H7 (cell line): Measurements from ENCODE around the gene LRRC55. TPM values are rescaled to one million over a fixed set of nuclear protein-coding genes. Genes with fewer than 3 reads are reported as not detected.

Experiments
- DNase-seq: peaks from one replicate; pipeline ENCODE4 v3.0.0; 2012
- H3K27me3 ChIP-seq: 2 replicates; pipeline ENCODE4 v1.6.0; 2011; ENCODE audit warnings: mild to moderate bottlenecking, low read length; ENCODE audit not compliant: control insufficient read depth, insufficient read depth
- H3K36me3 ChIP-seq: replicated peaks from 2 replicates; pipeline ENCODE4 v1.5.1; 2011; ENCODE audit warnings: low read length; ENCODE audit not compliant: control insufficient read depth, insufficient read depth
- H3K4me3 ChIP-seq: 2 replicates; pipeline ENCODE4 v1.5.1; 2011; ENCODE audit warnings: low read depth, mild to moderate bottlenecking, control low read depth, low read length, moderate library complexity; ENCODE audit not compliant: insufficient read depth
- total RNA-seq: library from RNA; depleted of rRNA; stranded (reverse); fragments of >200 nt; shearing (Covaris generic); gene quantifications from 2 replicates; pipeline ENCODE4 v1.2.3, GENCODE V29; 2014; rRNA removed

LRRC55 gene, protein sequence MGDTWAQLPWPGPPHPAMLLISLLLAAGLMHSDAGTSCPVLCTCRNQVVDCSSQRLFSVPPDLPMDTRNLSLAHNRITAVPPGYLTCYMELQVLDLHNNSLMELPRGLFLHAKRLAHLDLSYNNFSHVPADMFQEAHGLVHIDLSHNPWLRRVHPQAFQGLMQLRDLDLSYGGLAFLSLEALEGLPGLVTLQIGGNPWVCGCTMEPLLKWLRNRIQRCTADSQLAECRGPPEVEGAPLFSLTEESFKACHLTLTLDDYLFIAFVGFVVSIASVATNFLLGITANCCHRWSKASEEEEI
- 0.04 and 0.10 TPM in 2 replicates for total RNA-seq

DNA sequence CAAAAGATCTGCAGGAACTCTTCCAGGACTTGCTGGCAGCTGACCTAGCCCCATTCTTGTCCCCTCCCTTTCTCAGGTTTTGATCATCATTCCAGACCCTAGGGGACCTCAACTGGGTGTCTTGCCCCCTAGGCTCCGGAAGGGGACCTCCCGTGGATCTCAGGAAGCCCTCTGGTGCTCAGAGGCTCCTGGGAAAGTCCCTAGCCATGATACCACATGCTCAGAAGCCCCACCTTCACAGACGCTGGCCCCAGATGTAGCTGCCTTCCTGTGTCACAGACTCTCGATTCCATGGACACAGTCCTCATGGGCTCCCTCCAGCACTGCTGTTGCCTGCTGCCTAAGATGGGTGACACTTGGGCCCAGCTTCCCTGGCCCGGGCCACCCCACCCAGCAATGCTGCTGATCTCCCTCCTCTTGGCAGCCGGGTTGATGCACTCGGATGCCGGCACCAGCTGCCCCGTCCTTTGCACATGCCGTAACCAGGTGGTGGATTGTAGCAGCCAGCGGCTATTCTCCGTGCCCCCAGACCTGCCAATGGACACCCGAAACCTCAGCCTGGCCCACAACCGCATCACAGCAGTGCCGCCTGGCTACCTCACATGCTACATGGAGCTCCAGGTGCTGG is at the start of gene LRRC55:
LRRC55 (plus strand) TSS at position 276 of the 628 bp plus-strand sequence; CDS start at position 346, 70 bp downstream.
- Histone ChIP-seq H3K4me3 (no peak within 1 kb of the TSS; the same call in 1 of the 2 replicates), H3K27me3 (peaks cover 27% of the 10 kb centered on the region), H3K36me3 (no peaks in the 10 kb centered on the region)
- no peak for DNase-seq

DNA sequence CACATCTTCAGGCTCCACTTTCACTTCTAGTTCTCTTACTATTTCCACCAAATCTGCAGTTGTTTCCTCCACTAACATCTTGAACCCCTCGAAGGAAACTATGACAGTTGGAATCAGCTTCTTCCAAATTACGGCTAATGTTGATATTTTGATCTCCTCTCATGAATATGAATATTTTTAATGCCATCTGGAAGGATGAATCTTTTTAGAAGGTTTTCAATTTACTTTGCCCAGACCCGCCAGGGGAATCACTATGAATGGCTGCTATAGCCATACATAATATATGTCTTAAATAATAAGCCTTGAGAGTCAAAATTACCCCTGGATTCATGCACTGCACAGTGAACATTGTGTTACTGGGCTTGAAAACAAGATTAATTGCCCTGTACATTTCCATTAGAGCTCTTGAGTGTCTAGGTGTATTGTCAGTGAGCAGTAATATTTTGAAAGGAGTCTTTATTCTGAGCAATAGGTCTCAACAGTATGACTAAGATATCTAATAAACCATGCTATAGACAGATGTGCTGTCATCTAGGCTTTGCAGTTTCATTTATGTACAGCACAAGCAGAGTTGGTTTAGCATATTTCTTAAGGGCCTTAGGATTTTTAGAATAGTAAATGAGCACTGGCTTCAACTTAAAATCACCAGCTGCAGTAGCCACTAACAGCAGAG is 48.3 kb upstream of the LRRC55 start:
- H3K4me3 ChIP-seq, result no peak overlapping the region
- no peak for DNase-seq
- H3K27me3 ChIP-seq, result no peaks in the 10 kb centered on the region
- H3K36me3 ChIP-seq, result no peaks in the 10 kb centered on the region

DNA sequence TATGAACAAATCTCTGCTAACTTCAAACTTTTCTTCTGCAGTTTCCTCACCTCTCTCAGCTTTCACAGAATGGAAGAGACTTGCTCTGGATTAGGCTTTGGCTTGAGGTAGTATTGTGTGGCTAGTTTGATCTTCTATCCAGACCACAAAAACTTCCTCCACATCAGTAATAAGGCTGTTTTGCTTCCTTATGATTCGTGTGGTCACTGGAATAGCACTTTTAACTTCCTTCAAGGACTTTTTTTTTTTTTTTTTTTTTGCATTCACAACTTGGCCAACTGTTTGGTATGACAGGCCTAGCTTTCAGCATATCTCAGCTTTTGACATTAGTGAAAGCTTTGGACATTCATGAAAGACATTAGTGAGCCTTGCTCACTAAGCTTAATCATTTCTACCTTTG is 47.5 kb upstream of the LRRC55 start:
- no peaks in the 10 kb centered on the region for H3K27me3 ChIP-seq
- no peaks in the 10 kb centered on the region for H3K36me3 ChIP-seq
- H3K4me3 ChIP-seq, result no peak overlapping the region
- DNase-seq, result no peak

DNA sequence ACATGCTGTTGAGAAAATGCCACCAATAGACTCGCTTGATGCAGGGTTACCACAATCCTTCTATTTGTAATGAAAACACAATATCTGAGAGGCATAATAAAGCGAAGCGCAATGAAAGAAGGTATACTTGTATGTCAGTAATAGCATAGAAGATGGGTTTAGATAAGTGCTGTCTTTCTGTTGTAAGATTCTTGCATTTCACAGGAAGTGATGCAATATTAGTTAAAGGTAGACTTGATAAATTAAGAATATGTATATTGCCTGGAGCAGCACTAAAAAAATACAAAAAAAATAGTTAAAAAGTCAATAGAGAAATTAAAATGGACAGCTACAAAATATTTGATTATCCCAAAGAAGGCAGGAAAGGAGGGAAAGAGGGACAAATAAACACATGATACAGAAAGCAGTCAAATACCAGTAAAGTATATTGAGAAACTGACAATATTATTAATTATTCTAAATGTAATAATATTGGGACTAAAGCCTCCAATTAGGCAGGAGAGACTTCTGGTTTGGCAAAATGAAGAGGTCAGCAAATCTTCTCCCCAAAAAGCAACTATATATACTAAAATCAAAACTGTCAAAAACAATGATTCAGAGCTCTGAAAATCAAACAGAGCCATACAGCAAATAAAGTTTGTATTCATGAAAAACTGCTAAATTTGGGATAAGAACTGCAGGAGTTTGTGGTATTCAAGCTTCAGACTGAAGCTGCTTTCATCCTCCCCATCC is 46.6 kb upstream of the LRRC55 start:
- Histone ChIP-seq H3K36me3 (no peaks in the 10 kb centered on the region), H3K27me3 (no peaks in the 10 kb centered on the region), H3K4me3 (no peak overlapping the region)
- no peak for DNase-seq

DNA sequence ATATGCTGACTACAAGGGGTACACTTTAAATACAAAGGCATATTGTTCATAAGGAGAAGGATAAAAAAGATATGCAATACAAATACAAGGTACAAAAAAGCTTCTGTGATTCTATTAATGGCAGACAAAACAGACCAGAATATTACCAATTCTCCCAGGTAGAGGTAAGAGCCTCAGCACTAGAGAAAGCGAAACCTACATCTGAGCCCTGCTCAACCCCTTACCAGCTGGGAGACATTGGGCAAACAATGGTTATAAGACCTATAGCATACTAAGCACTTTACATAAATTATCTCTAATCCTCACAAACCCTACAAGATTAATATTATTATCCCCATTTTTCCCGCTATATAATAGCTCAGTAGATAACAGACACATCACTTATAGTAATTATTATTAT is 41.2 kb upstream of the LRRC55 start:
- DNase-seq, result no peak
- H3K36me3 ChIP-seq, result no peaks in the 10 kb centered on the region
- H3K27me3 ChIP-seq, result no peaks in the 10 kb centered on the region
- H3K4me3 ChIP-seq, result no peak overlapping the region

DNA sequence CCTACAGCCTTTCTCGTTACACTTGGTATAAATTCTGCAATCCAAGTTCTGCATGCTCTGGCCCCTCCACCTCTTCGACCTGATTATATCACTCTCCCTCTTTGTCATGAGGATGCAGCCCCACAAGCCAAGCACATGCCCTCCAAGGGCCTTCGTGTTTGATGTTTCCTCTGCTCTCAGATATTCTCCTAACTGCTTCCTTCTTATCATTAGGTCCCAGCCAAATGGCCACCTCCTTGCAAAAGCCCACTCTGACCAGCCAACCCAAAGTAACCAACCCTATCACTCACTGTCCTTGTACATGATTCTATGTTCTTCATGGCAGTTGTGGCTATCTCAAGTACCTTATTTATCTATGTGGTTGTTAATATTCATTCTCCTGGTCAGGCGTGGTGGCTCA is 38.3 kb upstream of the LRRC55 start:
- no peak overlapping the region for H3K4me3 ChIP-seq
- H3K27me3 ChIP-seq, result no peaks in the 10 kb centered on the region
- no peak for DNase-seq
- H3K36me3 ChIP-seq, result no peaks in the 10 kb centered on the region

DNA sequence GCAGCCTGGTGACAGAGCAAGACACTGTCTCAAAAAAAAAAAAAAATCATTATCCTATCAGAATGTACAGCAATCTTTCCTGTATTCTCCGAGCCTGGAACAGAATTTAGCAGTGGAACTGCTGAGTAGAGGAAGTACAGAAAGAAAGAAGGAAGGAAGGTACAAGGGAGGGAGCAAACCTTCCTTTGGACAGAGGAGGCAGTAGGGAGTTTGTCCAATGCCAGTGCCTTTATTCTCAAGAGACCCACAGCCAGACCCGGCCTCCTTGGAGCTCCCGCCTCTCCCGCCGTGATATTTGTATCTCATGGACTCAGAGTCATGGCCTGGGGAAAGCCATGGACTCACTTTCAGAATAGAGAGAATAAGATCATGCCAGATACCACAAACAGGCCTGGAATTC is 37.7 kb upstream of the LRRC55 start:
- DNase-seq, result no peak
- no peaks in the 10 kb centered on the region for H3K27me3 ChIP-seq
- no peaks in the 10 kb centered on the region for H3K36me3 ChIP-seq
- no peak overlapping the region for H3K4me3 ChIP-seq

DNA sequence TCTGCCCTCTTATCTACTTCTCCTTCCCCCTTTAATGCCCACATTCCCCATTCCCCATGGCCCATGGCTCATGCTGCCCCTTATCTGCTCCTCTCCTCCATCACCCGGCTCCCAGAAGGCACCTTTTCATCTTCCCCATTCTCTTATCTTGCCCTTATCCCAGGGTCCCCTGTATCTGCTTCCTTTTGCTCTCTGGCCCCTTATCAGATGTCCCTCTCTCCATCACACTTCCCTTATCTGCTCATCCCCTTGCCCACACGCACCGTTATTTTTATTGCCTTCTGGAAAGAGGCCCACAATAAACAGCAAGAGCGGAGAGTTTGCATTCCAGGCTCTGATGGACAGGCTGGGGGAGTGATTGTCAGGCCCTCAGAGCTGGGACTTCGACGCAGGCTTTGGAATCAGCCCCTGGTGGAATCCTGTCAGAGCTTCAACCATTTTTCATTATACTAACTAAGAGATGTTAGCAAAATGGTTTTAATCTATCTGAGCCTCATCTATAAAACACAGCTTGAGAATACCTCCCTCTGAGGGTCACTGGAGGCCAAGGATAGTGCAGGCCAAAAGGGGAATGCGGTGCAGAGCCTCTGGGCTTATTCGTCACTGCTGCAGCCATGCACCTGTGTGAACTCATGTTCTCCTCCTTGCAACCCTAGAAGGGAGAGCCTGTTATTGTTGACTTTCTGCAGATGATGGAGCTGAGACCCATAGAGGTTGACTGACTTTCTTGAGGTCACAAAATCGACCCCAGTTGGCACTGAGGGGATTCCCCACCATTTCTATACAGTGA is 37.0 kb upstream of the LRRC55 start:
- DNase-seq, result no peak
- no peaks in the 10 kb centered on the region for H3K36me3 ChIP-seq
- H3K27me3 ChIP-seq, result no peaks in the 10 kb centered on the region
- H3K4me3 ChIP-seq, result no peak overlapping the region

DNA sequence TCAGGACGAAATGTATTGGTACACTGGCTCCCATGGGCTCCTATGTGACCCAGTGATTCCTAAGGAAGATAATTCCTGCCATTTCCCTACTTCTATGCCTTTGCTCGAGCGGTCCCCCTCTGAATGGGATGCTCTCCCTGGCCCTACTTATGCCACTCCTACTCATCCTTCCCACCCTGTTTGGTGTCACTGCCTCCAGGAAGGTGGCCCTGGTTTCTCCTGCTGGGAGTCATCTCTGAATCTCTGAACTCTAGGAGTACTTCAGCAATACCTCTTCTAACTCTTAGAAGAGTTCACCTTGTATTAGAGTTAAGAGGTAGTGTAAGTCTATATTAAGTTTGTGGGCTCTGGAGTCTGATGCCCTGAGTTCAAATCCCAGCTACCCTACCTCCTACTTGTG is 35.5 kb upstream of the LRRC55 start:
- Histone ChIP-seq H3K36me3 (no peaks in the 10 kb centered on the region), H3K4me3 (no peak overlapping the region), H3K27me3 (no peaks in the 10 kb centered on the region)
- DNase-seq, result no peak

DNA sequence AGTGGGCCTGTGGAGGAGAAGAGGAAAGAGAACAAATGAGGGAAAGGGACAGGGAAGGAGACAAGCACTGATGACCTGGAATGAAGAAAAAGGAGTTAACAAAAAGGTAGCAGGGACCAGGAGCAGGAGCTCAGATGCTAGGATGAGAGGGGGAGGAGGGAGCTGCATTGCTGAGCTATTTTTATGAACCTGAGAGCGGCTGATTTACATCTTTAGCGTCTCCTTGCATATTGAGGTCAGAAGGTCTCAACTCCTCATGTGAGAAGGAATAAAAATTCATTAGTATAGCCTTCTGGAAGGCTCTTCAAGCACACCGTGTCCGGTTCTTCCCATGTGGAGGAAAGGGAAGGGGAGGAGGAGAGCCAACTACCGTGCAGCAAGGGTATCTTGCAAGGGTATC is 33.1 kb upstream of the LRRC55 start:
- Histone ChIP-seq H3K36me3 (no peaks in the 10 kb centered on the region), H3K4me3 (no peak overlapping the region), H3K27me3 (no peaks in the 10 kb centered on the region)
- DNase-seq, result no peak

DNA sequence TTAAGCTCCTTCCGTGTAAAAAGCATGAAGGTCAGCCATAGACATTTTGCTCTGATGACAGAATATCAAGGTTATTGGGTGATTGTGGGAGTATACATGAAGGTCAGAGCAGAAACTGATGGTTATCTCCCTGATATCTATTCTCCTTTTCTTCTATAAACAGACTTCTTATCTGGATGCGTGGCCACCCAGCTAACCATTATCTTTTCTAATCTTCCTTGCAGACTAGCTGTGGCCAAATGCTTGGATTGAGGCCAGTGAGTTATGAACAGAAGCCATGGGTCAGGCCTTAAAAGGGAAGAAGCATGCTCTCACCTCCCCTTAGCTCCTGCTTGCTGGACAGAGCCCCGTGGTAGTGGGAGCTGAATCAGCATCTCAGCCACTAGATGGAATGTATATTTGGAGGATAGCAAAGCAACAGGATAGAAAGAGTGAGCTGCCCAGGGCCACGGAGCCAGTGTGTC is 31.3 kb upstream of the LRRC55 start:
- no peak for DNase-seq
- Histone ChIP-seq H3K36me3 (no peaks in the 10 kb centered on the region), H3K4me3 (no peak overlapping the region), H3K27me3 (no peaks in the 10 kb centered on the region)

DNA sequence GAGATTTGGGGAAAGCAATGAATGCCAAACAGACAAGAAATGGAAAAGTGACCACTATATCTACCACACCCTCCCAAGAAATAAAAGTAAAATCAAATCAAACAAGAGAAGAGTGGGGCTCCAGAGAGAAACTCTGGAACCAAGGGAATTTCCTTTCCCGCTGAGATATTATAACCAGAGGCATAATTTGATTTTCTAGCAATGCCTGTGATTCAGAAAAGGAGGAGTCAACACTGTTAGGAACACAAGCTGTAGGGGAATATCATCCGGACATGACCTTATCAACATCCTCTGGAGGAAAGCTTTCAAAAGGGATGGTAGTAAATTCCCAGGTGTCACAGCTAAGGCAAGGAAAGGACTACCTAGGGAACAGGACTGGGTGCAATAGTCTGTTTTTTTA is 29.6 kb upstream of the LRRC55 start:
- no peak overlapping the region for H3K4me3 ChIP-seq
- H3K27me3 ChIP-seq, result no peaks in the 10 kb centered on the region
- no peaks in the 10 kb centered on the region for H3K36me3 ChIP-seq
- no peak for DNase-seq

DNA sequence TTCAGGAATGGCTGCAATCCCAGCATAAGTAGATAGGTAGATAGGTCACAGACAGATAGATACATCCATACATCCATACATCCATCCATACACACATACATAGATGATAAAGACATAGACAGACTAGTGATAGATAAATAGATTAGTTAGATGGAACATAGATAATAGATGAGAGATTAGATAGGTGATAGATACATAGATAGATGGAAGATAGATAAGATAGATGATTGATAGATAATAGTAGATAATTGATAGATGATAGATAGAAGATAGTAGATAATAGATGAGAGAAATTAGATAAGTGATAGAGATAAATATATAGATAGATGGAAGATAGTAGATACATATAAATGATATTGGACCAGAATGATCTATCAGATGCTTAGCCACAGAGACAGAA is 28.3 kb upstream of the LRRC55 start:
- Histone ChIP-seq H3K36me3 (no peaks in the 10 kb centered on the region), H3K4me3 (no peak overlapping the region), H3K27me3 (no peaks in the 10 kb centered on the region)
- no peak for DNase-seq

DNA sequence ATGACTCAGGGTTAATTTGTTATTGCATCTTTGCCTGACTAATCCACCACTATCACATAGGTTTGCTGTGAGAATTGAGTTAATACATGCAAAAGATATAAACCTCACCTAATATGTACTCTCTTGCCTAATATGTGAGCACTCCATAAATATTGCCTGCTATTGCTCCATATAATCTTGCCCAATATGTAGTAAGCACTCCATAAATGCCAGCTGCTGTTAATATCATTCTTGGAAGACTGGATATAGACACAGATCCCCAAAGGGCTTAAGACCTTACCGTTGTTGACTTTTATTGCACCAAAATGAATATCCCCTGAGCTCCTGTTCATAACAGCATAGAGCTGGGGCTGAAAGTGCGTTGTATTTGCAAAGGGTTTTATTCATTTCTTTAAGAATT is 27.0 kb upstream of the LRRC55 start:
- Histone ChIP-seq H3K4me3 (no peak overlapping the region), H3K36me3 (no peaks in the 10 kb centered on the region), H3K27me3 (no peaks in the 10 kb centered on the region)
- DNase-seq, result no peak
